HS-5 (cell line): ENCODE results near the gene PLK4.
"Not testable (repeated sequence)": the region's sequence is repeated elsewhere in the genome, so short reads cannot be mapped to it uniquely, and the experiment has no call there.

Experiments
- DNase-seq: peaks from one replicate; pipeline ENCODE4 v3.0.0-alpha.2; 2012; ENCODE audit warnings: low read depth

Gene PLK4

GRCh38 chr4:127916512-127916911, 35.8 kb downstream of the PLK4 start:
- DNase-seq, result no peak

DNA sequence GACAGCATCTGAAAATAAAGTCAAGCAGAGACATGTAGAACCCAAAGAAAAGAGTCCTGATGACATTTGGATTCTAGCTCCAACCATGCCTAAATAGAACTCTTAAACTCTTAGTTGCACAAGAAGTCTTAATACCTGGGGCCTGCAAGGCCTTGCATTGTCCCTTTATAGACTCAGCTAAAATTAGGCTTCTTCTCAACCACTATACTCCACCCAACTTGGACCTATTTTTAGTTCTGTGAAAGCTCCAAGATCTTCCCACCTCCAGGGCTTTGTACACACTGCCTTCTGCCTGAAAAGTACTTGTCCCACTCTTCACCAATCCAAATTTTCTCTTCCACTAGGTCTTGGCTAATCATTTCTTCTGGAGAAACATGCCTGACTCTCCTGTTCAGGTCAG, 36.5 kb downstream of the PLK4 start:
- no peak for DNase-seq

DNA sequence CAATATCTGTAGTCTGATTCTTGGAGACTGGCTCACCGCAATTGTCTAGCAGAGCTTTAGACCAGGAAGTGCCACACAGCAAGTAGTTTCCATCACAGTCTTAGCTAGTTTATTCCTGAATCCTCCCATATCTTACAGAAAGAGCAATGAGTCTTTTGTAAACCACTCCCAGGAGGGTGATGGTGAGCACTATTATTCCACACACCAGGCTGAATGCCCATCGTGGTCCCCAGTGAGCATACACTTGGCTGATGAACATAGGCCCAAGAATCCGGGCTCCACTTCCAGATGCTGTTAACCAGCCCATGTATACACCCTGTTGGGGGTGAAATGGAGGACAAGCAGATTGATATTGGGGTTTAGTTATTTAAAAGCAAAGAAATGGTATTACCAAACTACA, 39.8 kb downstream of the PLK4 start:
- no peak for DNase-seq

- no peak for DNase-seq
Observed at GRCh38 chr4:127922226-127922625, 41.5 kb downstream of the PLK4 start.

GRCh38 chr4:127925720-127926119, 45.0 kb downstream of the PLK4 start:
- DNase-seq, result not testable (repeated sequence)

- DNase-seq, result no peak
Observed at GRCh38 chr4:127930175-127930574, 49.5 kb downstream of the PLK4 start.

GRCh38 chr4:127931836-127932235, 51.1 kb downstream of the PLK4 start:
- not testable (repeated sequence) for DNase-seq

- peak; percentile 19 for DNase-seq
Observed at GRCh38 chr4:127936974-127937373, 56.3 kb downstream of the PLK4 start.
